ENCODE measurements around the gene SSH2. TPM values are rescaled to one million over a fixed set of nuclear protein-coding genes. Genes with fewer than 3 reads are reported as not detected.

Gene SSH2
- polyA plus RNA-seq, 3 donors = 31.9 to 66.6 (median 54.0) TPM

DNA sequence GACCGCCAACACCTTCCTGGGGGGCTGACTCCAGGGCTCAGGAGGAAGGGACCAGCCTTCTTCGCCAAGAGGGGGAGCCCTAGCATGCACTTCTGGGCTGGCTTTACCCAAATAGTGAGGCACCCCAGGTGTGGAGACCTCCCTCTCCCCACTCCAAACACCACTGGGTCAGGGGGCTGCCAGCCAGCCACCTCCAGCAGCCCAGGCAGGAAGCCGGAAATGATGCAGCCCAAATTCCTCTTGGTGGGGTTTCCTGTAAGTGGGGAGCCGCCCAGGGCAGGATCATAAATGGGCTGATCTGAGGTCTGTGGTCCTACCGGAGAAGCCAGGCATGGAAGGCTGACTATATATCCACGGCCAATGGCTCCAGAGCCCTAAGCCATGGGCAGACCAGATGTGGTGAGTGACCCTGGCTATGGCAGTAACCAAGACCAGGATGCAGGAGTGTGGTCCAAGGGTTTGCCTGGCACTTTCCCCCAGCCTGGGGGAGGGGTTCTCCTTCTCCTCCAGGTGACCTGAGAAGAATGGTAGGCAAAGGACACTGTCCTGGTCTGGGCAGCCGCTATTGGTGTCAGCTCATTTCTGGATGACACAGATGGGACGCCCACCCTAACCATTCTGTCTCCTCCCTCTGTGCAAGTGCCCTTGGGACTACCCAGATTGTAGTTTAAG lies 344.8 kb downstream of the SSH2 start:
- Histone ChIP-seq H3K4me2 (replicated peaks; ENCODE audit: extremely low read depth, low read length, poor library complexity, severe bottlenecking) (peak overlapping the region; percentile 81), H3K36me3 (replicated peaks in 1 of 2; ENCODE audit: control insufficient read depth in 1 of 2, insufficient read depth in 2 of 2, low read length in 2 of 2) (peaks cover 15 to 28% of the 10 kb centered on the region in 2 donors), H3K9ac (ENCODE audit: insufficient read depth, low read length, poor library complexity, severe bottlenecking) (peak overlapping the region; percentile 55), H3K9me3 (replicated peaks in 1 of 2; ENCODE audit: control insufficient read depth in 1 of 2, insufficient read depth in 1 of 2, low read length in 2 of 2) (no peaks in the 10 kb centered on the region), H3K79me2 (ENCODE audit: insufficient read depth, low read length) (peaks cover 63% of the 10 kb centered on the region), H3K27me3 (ENCODE audit: control insufficient read depth in 2 of 2, insufficient read depth in 2 of 2, low read length in 2 of 2) (no peaks in the 10 kb centered on the region), H3K4me3 (replicated peaks in 1 of 3; ENCODE audit: low read depth in 2 of 3, low read length in 3 of 3) (peak overlapping the region in 2 of 3 experiments; percentile 13 to 72), H3K4me1 (ENCODE audit: control insufficient read depth in 1 of 2, insufficient read depth in 2 of 2, low read length in 2 of 2) (peaks cover 56 to 57% of the 10 kb centered on the region in 2 donors), H2AFZ (ENCODE audit: insufficient read depth, low read depth, low read length, poor library complexity, severe bottlenecking) (peak overlapping the region; percentile 69), H4K20me1 (ENCODE audit: insufficient read depth, low read length) (peaks cover 73% of the 10 kb centered on the region), H3K27ac (ENCODE audit: low read depth in 1 of 2, low read length in 2 of 2) (peak overlapping the region in 1 of 2 donors; percentile 75)
- 15% methylated on average over 4 of the region's 8 CpGs for WGBS (ENCODE audit: insufficient coverage)
- H3K27ac Mint-ChIP-seq = peak overlapping the region in 6 of 7 donors; percentile 33 to 87 (median 59)
- DNase-seq = peak in 2 of 3 donors; percentile 27 to 38
- H3K4me1 Mint-ChIP-seq = peaks cover 57% of the 10 kb centered on the region
- no peaks in the 10 kb centered on the region for H3K9me3 Mint-ChIP-seq
- peaks cover 0 to 2% (median 0%) of the 10 kb centered on the region in 3 donors for H3K27me3 Mint-ChIP-seq (ENCODE audit: low read depth in 3 of 3)
- intact Hi-C loops (cut with micrococcal nuclease) = loop anchor here in 1 of 2 donors (10.0 kb wide), 1 partner anchor 340 kb away; no protein-coding TSS in a partner anchor
- H3K4me3 Mint-ChIP-seq = peak overlapping the region; percentile 64 to 82
- peaks cover 17 to 34% of the 10 kb centered on the region in 2 donors for H3K36me3 Mint-ChIP-seq
- TF ChIP-seq, protein P1, sequence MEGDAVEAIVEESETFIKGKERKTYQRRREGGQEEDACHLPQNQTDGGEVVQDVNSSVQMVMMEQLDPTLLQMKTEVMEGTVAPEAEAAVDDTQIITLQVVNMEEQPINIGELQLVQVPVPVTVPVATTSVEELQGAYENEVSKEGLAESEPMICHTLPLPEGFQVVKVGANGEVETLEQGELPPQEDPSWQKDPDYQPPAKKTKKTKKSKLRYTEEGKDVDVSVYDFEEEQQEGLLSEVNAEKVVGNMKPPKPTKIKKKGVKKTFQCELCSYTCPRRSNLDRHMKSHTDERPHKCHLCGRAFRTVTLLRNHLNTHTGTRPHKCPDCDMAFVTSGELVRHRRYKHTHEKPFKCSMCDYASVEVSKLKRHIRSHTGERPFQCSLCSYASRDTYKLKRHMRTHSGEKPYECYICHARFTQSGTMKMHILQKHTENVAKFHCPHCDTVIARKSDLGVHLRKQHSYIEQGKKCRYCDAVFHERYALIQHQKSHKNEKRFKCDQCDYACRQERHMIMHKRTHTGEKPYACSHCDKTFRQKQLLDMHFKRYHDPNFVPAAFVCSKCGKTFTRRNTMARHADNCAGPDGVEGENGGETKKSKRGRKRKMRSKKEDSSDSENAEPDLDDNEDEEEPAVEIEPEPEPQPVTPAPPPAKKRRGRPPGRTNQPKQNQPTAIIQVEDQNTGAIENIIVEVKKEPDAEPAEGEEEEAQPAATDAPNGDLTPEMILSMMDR (IDR thresholded peaks at IDR 0.05) = peak; percentile 43

DNA sequence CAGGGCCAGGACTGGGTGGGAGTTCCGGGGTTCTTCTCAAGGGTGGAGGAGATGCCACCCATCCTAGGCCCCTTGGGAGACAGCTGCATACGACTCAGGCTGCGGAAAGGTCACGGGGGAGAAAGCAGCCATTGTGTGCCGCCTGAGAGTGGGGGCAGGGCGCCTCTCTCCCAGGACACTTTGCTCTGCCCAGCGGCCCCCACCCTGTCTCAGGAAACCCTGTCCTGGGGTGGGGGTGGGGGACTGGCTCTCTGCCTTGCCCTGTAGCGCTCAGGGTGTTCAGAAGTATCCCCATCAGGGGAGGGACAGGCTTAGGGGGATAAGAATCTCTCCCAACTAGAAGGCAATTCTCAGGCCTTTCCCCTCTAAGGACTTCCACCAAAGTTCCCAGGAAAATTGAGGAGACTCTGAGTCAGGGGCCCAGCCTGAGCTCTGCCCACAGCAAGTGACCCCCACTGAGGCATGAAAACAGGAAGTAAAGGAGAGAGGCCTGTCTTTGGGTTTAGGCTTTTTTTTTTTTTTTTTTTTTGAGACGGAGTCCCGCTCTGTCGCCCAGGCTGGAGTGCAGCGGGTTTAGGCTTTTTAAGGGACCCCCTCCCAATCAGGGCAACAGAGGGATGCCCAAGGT lies 345.5 kb downstream of the SSH2 start:
- peak overlapping the region; percentile 55 for H3K9ac ChIP-seq (ENCODE audit: insufficient read depth, low read length, poor library complexity, severe bottlenecking)
- peaks cover 50% of the 10 kb centered on the region in 2 donors for H3K4me1 ChIP-seq (ENCODE audit: control insufficient read depth in 1 of 2, insufficient read depth in 2 of 2, low read length in 2 of 2)
- peaks cover 52% of the 10 kb centered on the region for H3K4me1 Mint-ChIP-seq
- no peaks in the 10 kb centered on the region for H3K9me3 Mint-ChIP-seq
- H3K79me2 ChIP-seq (ENCODE audit: insufficient read depth, low read length) = peaks cover 63% of the 10 kb centered on the region
- peaks cover 20 to 33% of the 10 kb centered on the region in 2 donors for H3K36me3 ChIP-seq (replicated peaks in 1 of 2; ENCODE audit: control insufficient read depth in 1 of 2, insufficient read depth in 2 of 2, low read length in 2 of 2)
- H3K4me3 Mint-ChIP-seq = peak overlapping the region; percentile 64 to 82
- H3K27me3 Mint-ChIP-seq (ENCODE audit: low read depth in 3 of 3) = peaks cover 0 to 2% (median 0%) of the 10 kb centered on the region in 3 donors
- WGBS (ENCODE audit: insufficient coverage) = 78% methylated on average over 4 of the region's 12 CpGs
- peak overlapping the region; percentile 81 for H3K4me2 ChIP-seq (replicated peaks; ENCODE audit: extremely low read depth, low read length, poor library complexity, severe bottlenecking)
- H3K27me3 ChIP-seq (ENCODE audit: control insufficient read depth in 2 of 2, insufficient read depth in 2 of 2, low read length in 2 of 2) = no peaks in the 10 kb centered on the region
- H3K27ac Mint-ChIP-seq = peak overlapping the region in 4 of 7 donors; percentile 50 to 87 (median 66)
- TF ChIP-seq, protein P1 (IDR thresholded peaks at IDR 0.05) = no peak
- peak overlapping the region in 2 of 3 experiments; percentile 13 to 72 for H3K4me3 ChIP-seq (replicated peaks in 1 of 3; ENCODE audit: low read depth in 2 of 3, low read length in 3 of 3)
- peak overlapping the region in 1 of 2 donors; percentile 75 for H3K27ac ChIP-seq (ENCODE audit: low read depth in 1 of 2, low read length in 2 of 2)
- no peaks in the 10 kb centered on the region for H3K9me3 ChIP-seq (replicated peaks in 1 of 2; ENCODE audit: control insufficient read depth in 1 of 2, insufficient read depth in 1 of 2, low read length in 2 of 2)
- peaks cover 22 to 40% of the 10 kb centered on the region in 2 donors for H3K36me3 Mint-ChIP-seq
- DNase-seq = peak in 2 of 3 donors; percentile 52 to 70
- intact Hi-C loops (cut with micrococcal nuclease) = loop anchor here in 1 of 2 donors (5.0 to 10.0 kb wide), 2 partner anchors 340 to 508 kb away; no protein-coding TSS in a partner anchor
- peaks cover 80% of the 10 kb centered on the region for H4K20me1 ChIP-seq (ENCODE audit: insufficient read depth, low read length)
- H2AFZ ChIP-seq (ENCODE audit: insufficient read depth, low read depth, low read length, poor library complexity, severe bottlenecking) = peak overlapping the region; percentile 69
